GM08714 (cell line): ENCODE data around the gene ATXN1.
"Not testable (repeated sequence)": the region's sequence is repeated elsewhere in the genome, so short reads cannot be mapped to it uniquely, and the experiment has no call there.

ENCODE experiments used
- H3K4me3 ChIP-seq: fragments of 200-500 bp; sonication (Bioruptor generic); 2 replicates; pipeline ENCODE4 v1.5.1; 2014; ENCODE audit warnings: mild to moderate bottlenecking, low read length, inconsistent platforms
- ZNF274 ChIP-seq: IDR thresholded peaks from 2 replicates; pipeline ENCODE4 v1.6.1; 2012; ENCODE audit warnings: mild to moderate bottlenecking, low read depth, low read length

Gene ATXN1

GRCh38 chr6:16402581-16402900 lies 358.7 kb downstream of the ATXN1 start:
- no peak overlapping the region for H3K4me3 ChIP-seq
- TF ChIP-seq ZNF274, result no peak

- no peak for TF ChIP-seq ZNF274
- no peak overlapping the region for H3K4me3 ChIP-seq
Observed at GRCh38 chr6:16400248-16400760, 361.0 kb downstream of the ATXN1 start.

GRCh38 chr6:16399695-16400094 lies 361.6 kb downstream of the ATXN1 start:
- H3K4me3 ChIP-seq, result no peak overlapping the region
- no peak for TF ChIP-seq ZNF274

GRCh38 chr6:16399158-16399557 lies 362.1 kb downstream of the ATXN1 start:
- no peak overlapping the region for H3K4me3 ChIP-seq
- TF ChIP-seq ZNF274, result no peak

- no peak overlapping the region for H3K4me3 ChIP-seq
- TF ChIP-seq ZNF274, result no peak
Observed at GRCh38 chr6:16398587-16398986, 362.7 kb downstream of the ATXN1 start.

- no peak for TF ChIP-seq ZNF274
Observed at GRCh38 chr6:16397623-16398022, 363.6 kb downstream of the ATXN1 start.

GRCh38 chr6:16396497-16397319 lies 364.6 kb downstream of the ATXN1 start:
- no peak overlapping the region for H3K4me3 ChIP-seq
- no peak for TF ChIP-seq ZNF274

More at GRCh38 chr6:16397623-16398022, 363.6 kb downstream of the ATXN1 start:
- no peak overlapping the region for H3K4me3 ChIP-seq

- H3K4me3 ChIP-seq, result no peak overlapping the region
- TF ChIP-seq ZNF274, result no peak
Observed at GRCh38 chr6:16394632-16395031, 366.6 kb downstream of the ATXN1 start.

GRCh38 chr6:16393326-16393725 lies 367.9 kb downstream of the ATXN1 start:
- no peak for TF ChIP-seq ZNF274
- H3K4me3 ChIP-seq, result no peak overlapping the region

GRCh38 chr6:16392010-16392409 lies 369.2 kb downstream of the ATXN1 start:
- TF ChIP-seq ZNF274, result no peak
- H3K4me3 ChIP-seq, result no peak overlapping the region

- no peak for TF ChIP-seq ZNF274
Observed at GRCh38 chr6:16391451-16391912, 369.8 kb downstream of the ATXN1 start.

GRCh38 chr6:16390909-16391450 lies 370.3 kb downstream of the ATXN1 start:
- H3K4me3 ChIP-seq, result not testable (repeated sequence)

More at GRCh38 chr6:16391451-16391912, 369.8 kb downstream of the ATXN1 start:
- H3K4me3 ChIP-seq, result no peak overlapping the region

- no peak overlapping the region for H3K4me3 ChIP-seq
Observed at GRCh38 chr6:16389642-16390041, 371.6 kb downstream of the ATXN1 start.

GRCh38 chr6:16388488-16388887 lies 372.8 kb downstream of the ATXN1 start:
- no peak overlapping the region for H3K4me3 ChIP-seq
- TF ChIP-seq ZNF274, result no peak

More at GRCh38 chr6:16389642-16390041, 371.6 kb downstream of the ATXN1 start:
- TF ChIP-seq ZNF274, result no peak

GRCh38 chr6:16386057-16386456 lies 375.2 kb downstream of the ATXN1 start:
- no peak for TF ChIP-seq ZNF274
- no peak overlapping the region for H3K4me3 ChIP-seq
